ENCODE measurements around the gene TREML2. TPM values are rescaled to one million over a fixed set of nuclear protein-coding genes. Genes with fewer than 3 reads are reported as not detected.
"Not testable (repeated sequence)": the region's sequence is repeated elsewhere in the genome, so short reads cannot be mapped to it uniquely, and the experiment has no call there.

TREML2 gene
- total RNA-seq, 1 experiment from 2014 or later: not detected

DNA sequence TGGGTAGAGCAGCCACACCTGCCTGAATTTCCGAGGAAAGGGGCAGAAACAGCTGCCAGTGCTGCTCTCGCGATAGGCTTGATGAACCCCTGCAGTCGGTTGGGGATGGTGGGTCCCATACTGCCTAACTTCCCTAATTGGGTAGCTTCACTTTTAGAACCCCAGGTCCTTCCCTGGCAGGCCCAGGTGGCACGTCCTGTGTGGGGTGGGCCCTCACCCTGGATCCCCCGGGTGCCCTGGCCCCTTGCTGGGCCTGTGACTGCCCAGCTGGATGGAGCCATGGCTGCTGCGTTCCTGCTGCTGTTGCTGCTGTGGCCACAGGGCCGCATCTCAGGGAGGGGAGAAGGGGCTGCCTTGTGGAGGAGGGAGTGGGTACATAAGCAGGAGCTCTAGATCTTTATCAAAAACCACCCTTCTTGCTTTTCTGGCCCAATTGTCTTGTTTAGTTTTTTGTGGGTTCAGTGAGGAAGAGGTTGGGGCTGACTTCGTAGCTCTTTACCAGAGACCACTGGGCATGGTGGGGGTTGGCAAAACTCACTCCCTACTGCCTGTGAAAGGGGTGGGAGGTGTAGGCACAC is 46.4 kb upstream of the TREML2 start:
- Histone ChIP-seq H4K20me1 (ENCODE audit: low read length) (no peaks in the 10 kb centered on the region), H3F3A (ENCODE audit: low read length, unreplicated experiment) (no peaks in the 10 kb centered on the region), H3K36me3 (ENCODE audit: low read depth, low read length) (no peaks in the 10 kb centered on the region), H2AFZ (ENCODE audit: low read length) (no peak overlapping the region), H3K79me2 (ENCODE audit: low read length) (no peaks in the 10 kb centered on the region), H3K9me3 (ENCODE audit: low read length) (no peaks in the 10 kb centered on the region), H3K9me2 (replicated peaks; ENCODE audit: low read length) (no peaks in the 10 kb centered on the region), H3K9ac (ENCODE audit: low read length) (no peak overlapping the region), H3K4me3 (ENCODE audit: low read length) (no peak overlapping the region), H3K27ac (ENCODE audit: low read length) (no peak overlapping the region), H3K4me1 (ENCODE audit: insufficient read depth, low read length) (no peaks in the 10 kb centered on the region), H3K4me2 (ENCODE audit: low read length) (no peak overlapping the region), H3K27me3 (ENCODE audit: low read length) (peaks cover 19% of the 10 kb centered on the region)
- BruUV-seq (replicated peaks): no TSS peak
- ATAC-seq (no peak), DNase-seq (no peak)
- ChIA-PET CTCF (no interaction called here), POLR2A (ENCODE audit: unreplicated experiment) (no interaction called here)
- intact Hi-C loops (cut with micrococcal nuclease): no loop called here
- TF ChIP-seq EZH2 (IDR thresholded peaks at IDR 0.05; ENCODE audit: low read length, unreplicated experiment): no peak

- DNase-seq; intact Hi-C loops (cut with micrococcal nuclease); H2AFZ ChIP-seq (ENCODE audit: low read length); CTCF ChIA-PET; H3K4me1 ChIP-seq (ENCODE audit: insufficient read depth, low read length); H3K9ac ChIP-seq (ENCODE audit: low read length); H4K20me1 ChIP-seq (ENCODE audit: low read length); BruUV-seq (replicated peaks); ATAC-seq; H3K36me3 ChIP-seq (ENCODE audit: low read depth, low read length); H3K27ac ChIP-seq (ENCODE audit: low read length); H3K9me3 ChIP-seq (ENCODE audit: low read length); POLR2A ChIA-PET (ENCODE audit: unreplicated experiment); H3K79me2 ChIP-seq (ENCODE audit: low read length); H3F3A ChIP-seq (ENCODE audit: low read length, unreplicated experiment); H3K4me2 ChIP-seq (ENCODE audit: low read length); H3K4me3 ChIP-seq (ENCODE audit: low read length); H3K9me2 ChIP-seq (replicated peaks; ENCODE audit: low read length): not testable (repeated sequence)
- peaks cover 26% of the 10 kb centered on the region for H3K27me3 ChIP-seq (ENCODE audit: low read length)
Observed at GRCh38 chr6:41246529-41246928, 45.6 kb upstream of the TREML2 start.

- H3K27ac ChIP-seq (ENCODE audit: low read length): no peak overlapping the region
- TF ChIP-seq EZH2 (IDR thresholded peaks at IDR 0.05; ENCODE audit: low read length, unreplicated experiment) (no peak), CTCF (conservative IDR thresholded peaks at IDR 0.05; ENCODE audit: low read depth, low read length) (no peak), EZH2phosphoT487 (IDR thresholded peaks at IDR 0.05; ENCODE audit: borderline replicate concordance, low read length) (no peak)
- ChIA-PET CTCF (no interaction called here), POLR2A (ENCODE audit: unreplicated experiment) (no interaction called here)
- no peak overlapping the region for H2AFZ ChIP-seq (ENCODE audit: low read length)
- H3K4me3 ChIP-seq (ENCODE audit: low read length): no peak overlapping the region
- no peak overlapping the region for H3K9ac ChIP-seq (ENCODE audit: low read length)
- H3F3A ChIP-seq (ENCODE audit: low read length, unreplicated experiment): no peaks in the 10 kb centered on the region
- peaks cover 82% of the 10 kb centered on the region for H3K27me3 ChIP-seq (ENCODE audit: low read length)
- no peaks in the 10 kb centered on the region for H3K36me3 ChIP-seq (ENCODE audit: low read depth, low read length)
- no peaks in the 10 kb centered on the region for H4K20me1 ChIP-seq (ENCODE audit: low read length)
- H3K79me2 ChIP-seq (ENCODE audit: low read length): no peaks in the 10 kb centered on the region
- no peak for DNase-seq
- H3K9me2 ChIP-seq (replicated peaks; ENCODE audit: low read length): no peaks in the 10 kb centered on the region
- H3K9me3 ChIP-seq (ENCODE audit: low read length): no peaks in the 10 kb centered on the region
- H3K4me1 ChIP-seq (ENCODE audit: insufficient read depth, low read length): no peaks in the 10 kb centered on the region
- no peak overlapping the region for H3K4me2 ChIP-seq (ENCODE audit: low read length)
- no TSS peak for BruUV-seq (replicated peaks)
- ATAC-seq: no peak
- intact Hi-C loops (cut with micrococcal nuclease): no loop called here
Observed at GRCh38 chr6:41239467-41240159, 38.7 kb upstream of the TREML2 start.

Data from PC-3 (cell line).